BLaER1 treated with 17β-estradiol and CSF1 and Interleukin-3, amounts not matched to agents 10 nM and 100 nM (cell line): ENCODE data around the gene PPP2R3B.
"Not testable (repeated sequence)": the region's sequence is repeated elsewhere in the genome, so short reads cannot be mapped to it uniquely, and the experiment has no call there.

Source experiments
- H3K27ac ChIP-seq, 11 experiments: shearing (Covaris generic); formaldehyde crosslinking; 2 replicates each; pipeline ENCODE4 v1.8.1; 2022
- H3K27me3 ChIP-seq, 11 experiments: shearing (Covaris generic); formaldehyde crosslinking; 2 replicates each; pipeline ENCODE4 v1.8.1; 2022
- H3K36me3 ChIP-seq, 11 experiments: shearing (Covaris generic); formaldehyde crosslinking; 2 replicates each; pipeline ENCODE4 v1.8.1; 2022
- H3K4me1 ChIP-seq, 10 experiments: shearing (Covaris generic); formaldehyde crosslinking; 2 replicates each; pipeline ENCODE4 v1.8.1; 2022
- H3K4me2 ChIP-seq, 11 experiments: shearing (Covaris generic); formaldehyde crosslinking; 2 replicates each; pipeline ENCODE4 v1.8.1; 2022
- H3K4me3 ChIP-seq, 10 experiments: shearing (Covaris generic); formaldehyde crosslinking; 2 replicates each; pipeline ENCODE4 v1.8.1; 2022
- H3K9ac ChIP-seq, 11 experiments: shearing (Covaris generic); formaldehyde crosslinking; 2 replicates each; pipeline ENCODE4 v1.8.1; 2022
- H3K9me3 ChIP-seq, 11 experiments: shearing (Covaris generic); formaldehyde crosslinking; replicated peaks in 1 of 11; 2 replicates each; pipeline ENCODE4 v1.8.1; 2022
- H4K20me1 ChIP-seq, 11 experiments: shearing (Covaris generic); formaldehyde crosslinking; 2 replicates each; pipeline ENCODE4 v1.8.1; 2022
- Cebpa-rat ChIP-seq, 11 experiments: shearing (Covaris generic); IDR thresholded peaks; 2 replicates each; pipeline ENCODE4 v1.8.1; 2022

Gene PPP2R3B

GRCh38 chrX:355329-356050 is 31.2 kb downstream of the PPP2R3B start:
- H3K9ac ChIP-seq: peak overlapping the region in 9 of 11 experiments; percentile 37 to 69 (median 62); a peak in 15 of 22 replicates
- no peaks in the 10 kb centered on the region for H3K27me3 ChIP-seq
- no peak for TF ChIP-seq Cebpa-rat (IDR thresholded peaks at IDR 0.05)
- peaks cover 15 to 31% (median 22%) of the 10 kb centered on the region in 11 experiments for H3K9me3 ChIP-seq
- peaks cover 35 to 54% (median 48%) of the 10 kb centered on the region in 10 experiments for H3K4me1 ChIP-seq
- H4K20me1 ChIP-seq: peaks cover 0 to 4% (median 0%) of the 10 kb centered on the region in 11 experiments; a peak in 2 of 22 replicates
- H3K4me2 ChIP-seq: peak overlapping the region; percentile 57 to 91 (median 82)
- H3K27ac ChIP-seq: peak overlapping the region in 9 of 11 experiments; percentile 49 to 93 (median 68); a peak in 17 of 22 replicates
- H3K36me3 ChIP-seq: peaks cover 14 to 46% (median 37%) of the 10 kb centered on the region in 11 experiments
- peak overlapping the region in 6 of 10 experiments; percentile 2 to 59 (median 24); a peak in 5 of 20 replicates for H3K4me3 ChIP-seq

GRCh38 chrX:353566-354535 is 32.9 kb downstream of the PPP2R3B start:
- peaks cover 0 to 45% (median 29%) of the 10 kb centered on the region in 11 experiments; a peak in 14 of 22 replicates for H3K36me3 ChIP-seq
- peak overlapping the region in 8 of 11 experiments; percentile 42 to 69 (median 62); a peak in 12 of 22 replicates for H3K9ac ChIP-seq
- H3K4me3 ChIP-seq: no peak overlapping the region
- H3K4me1 ChIP-seq: peaks cover 40 to 61% (median 53%) of the 10 kb centered on the region in 10 experiments
- peaks cover 0 to 10% (median 0%) of the 10 kb centered on the region in 11 experiments; a peak in 4 of 22 replicates for H4K20me1 ChIP-seq
- TF ChIP-seq Cebpa-rat (IDR thresholded peaks at IDR 0.05): no peak
- H3K27me3 ChIP-seq: no peaks in the 10 kb centered on the region
- peak overlapping the region in 9 of 11 experiments; percentile 49 to 93 (median 68); a peak in 18 of 22 replicates for H3K27ac ChIP-seq
- H3K4me2 ChIP-seq: peak overlapping the region; percentile 57 to 91 (median 82)
- peaks cover 0 to 19% (median 6%) of the 10 kb centered on the region in 11 experiments; a peak in 16 of 22 replicates for H3K9me3 ChIP-seq

- H3K27ac ChIP-seq: no peak overlapping the region
- no peak overlapping the region for H3K9ac ChIP-seq
- peaks cover 39 to 52% (median 46%) of the 10 kb centered on the region in 10 experiments for H3K4me1 ChIP-seq
- peaks cover 0 to 15% (median 3%) of the 10 kb centered on the region in 11 experiments; a peak in 12 of 22 replicates for H3K9me3 ChIP-seq
- peaks cover 0 to 12% (median 0%) of the 10 kb centered on the region in 11 experiments; a peak in 4 of 22 replicates for H4K20me1 ChIP-seq
- H3K4me2 ChIP-seq: no peak overlapping the region
- peaks cover 0 to 51% (median 36%) of the 10 kb centered on the region in 11 experiments; a peak in 16 of 22 replicates for H3K36me3 ChIP-seq
- no peak overlapping the region for H3K4me3 ChIP-seq
- H3K27me3 ChIP-seq: no peaks in the 10 kb centered on the region
- TF ChIP-seq Cebpa-rat (IDR thresholded peaks at IDR 0.05): no peak
Observed at GRCh38 chrX:352582-353314, 34.0 kb downstream of the PPP2R3B start.

- Histone ChIP-seq H3K4me2 (no peak overlapping the region), H3K27me3 (no peaks in the 10 kb centered on the region), H3K36me3 (peaks cover 3 to 57% (median 42%) of the 10 kb centered on the region in 11 experiments; a peak in 19 of 22 replicates), H3K9me3 (peaks cover 3 to 21% (median 8%) of the 10 kb centered on the region in 11 experiments; a peak in 19 of 22 replicates), H3K4me3 (no peak overlapping the region), H3K4me1 (peaks cover 33 to 47% (median 40%) of the 10 kb centered on the region in 10 experiments), H3K27ac (no peak overlapping the region), H3K9ac (no peak overlapping the region), H4K20me1 (peaks cover 0 to 12% (median 0%) of the 10 kb centered on the region in 11 experiments; a peak in 4 of 22 replicates)
- no peak for TF ChIP-seq Cebpa-rat (IDR thresholded peaks at IDR 0.05)
Observed at GRCh38 chrX:352181-352580, 34.5 kb downstream of the PPP2R3B start.

- no peak for TF ChIP-seq Cebpa-rat (IDR thresholded peaks at IDR 0.05)
- H3K27ac ChIP-seq: no peak overlapping the region
- H3K4me1 ChIP-seq: peaks cover 29 to 42% (median 36%) of the 10 kb centered on the region in 10 experiments
- H3K9ac ChIP-seq: no peak overlapping the region
- peaks cover 8 to 61% (median 46%) of the 10 kb centered on the region in 11 experiments; a peak in 21 of 22 replicates for H3K36me3 ChIP-seq
- no peak overlapping the region for H3K4me2 ChIP-seq
- peaks cover 0 to 12% (median 0%) of the 10 kb centered on the region in 11 experiments; a peak in 4 of 22 replicates for H4K20me1 ChIP-seq
- no peaks in the 10 kb centered on the region for H3K27me3 ChIP-seq
- H3K9me3 ChIP-seq: peaks cover 7 to 25% (median 13%) of the 10 kb centered on the region in 11 experiments; a peak in 21 of 22 replicates
- no peak overlapping the region for H3K4me3 ChIP-seq
Observed at GRCh38 chrX:351736-352135, 35.0 kb downstream of the PPP2R3B start.

GRCh38 chrX:351324-351641 is 35.4 kb downstream of the PPP2R3B start:
- not testable (repeated sequence) for H3K27ac ChIP-seq

GRCh38 chrX:350534-351323 is 36.0 kb downstream of the PPP2R3B start:
- H3K27ac ChIP-seq: no peak overlapping the region
- TF ChIP-seq Cebpa-rat (IDR thresholded peaks at IDR 0.05): no peak
- H3K9ac ChIP-seq: no peak overlapping the region

More at GRCh38 chrX:351324-351641, 35.4 kb downstream of the PPP2R3B start:
- peaks cover 25 to 38% (median 32%) of the 10 kb centered on the region in 10 experiments for H3K4me1 ChIP-seq
- H3K4me3 ChIP-seq, H3K27me3 ChIP-seq, H3K4me2 ChIP-seq, H3K9ac ChIP-seq: not testable (repeated sequence)
- peaks cover 10 to 66% (median 51%) of the 10 kb centered on the region in 11 experiments; a peak in 21 of 22 replicates for H3K36me3 ChIP-seq
- H3K9me3 ChIP-seq: peaks cover 12 to 30% (median 17%) of the 10 kb centered on the region in 11 experiments; a peak in 21 of 22 replicates
- H4K20me1 ChIP-seq: peaks cover 0 to 12% (median 0%) of the 10 kb centered on the region in 11 experiments; a peak in 4 of 22 replicates

More at GRCh38 chrX:350534-351323, 36.0 kb downstream of the PPP2R3B start:
- H3K27me3 ChIP-seq: no peaks in the 10 kb centered on the region
- no peak overlapping the region for H3K4me2 ChIP-seq
- peaks cover 14 to 34% (median 20%) of the 10 kb centered on the region in 11 experiments; a peak in 21 of 22 replicates for H3K9me3 ChIP-seq
- H3K36me3 ChIP-seq: peaks cover 10 to 69% (median 54%) of the 10 kb centered on the region in 11 experiments; a peak in 21 of 22 replicates
- H3K4me1 ChIP-seq: peaks cover 20 to 32% (median 28%) of the 10 kb centered on the region in 10 experiments
- no peak overlapping the region for H3K4me3 ChIP-seq
- peaks cover 0 to 12% (median 0%) of the 10 kb centered on the region in 11 experiments; a peak in 4 of 22 replicates for H4K20me1 ChIP-seq
